Glomerular visceral epithelial cell (primary cell): ENCODE measurements around the gene TUT4.

Experiments
- DNase-seq: peaks from one replicate; pipeline ENCODE4 v3.0.0-alpha.2; 2016; ENCODE audit errors: extremely low spot score

Gene TUT4

DNA sequence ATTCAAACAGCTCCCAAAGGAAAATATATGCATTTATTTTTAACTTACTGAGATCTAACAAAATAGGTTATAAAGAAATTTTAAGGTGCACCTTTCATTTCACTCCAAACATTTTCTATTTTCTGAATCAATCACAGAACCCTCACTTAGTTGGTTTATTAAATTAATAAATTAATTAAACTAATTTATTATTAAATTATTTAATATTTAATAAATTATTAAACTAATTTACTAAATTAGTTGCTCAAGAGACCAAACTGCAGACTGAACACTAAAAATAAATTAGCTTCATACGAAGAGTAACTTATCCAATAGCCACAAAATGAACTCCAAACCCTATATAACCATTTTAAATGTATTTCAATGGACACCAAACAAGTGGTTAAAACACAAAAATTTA is 80.5 kb downstream of the TUT4 start:
- no peak for DNase-seq

DNA sequence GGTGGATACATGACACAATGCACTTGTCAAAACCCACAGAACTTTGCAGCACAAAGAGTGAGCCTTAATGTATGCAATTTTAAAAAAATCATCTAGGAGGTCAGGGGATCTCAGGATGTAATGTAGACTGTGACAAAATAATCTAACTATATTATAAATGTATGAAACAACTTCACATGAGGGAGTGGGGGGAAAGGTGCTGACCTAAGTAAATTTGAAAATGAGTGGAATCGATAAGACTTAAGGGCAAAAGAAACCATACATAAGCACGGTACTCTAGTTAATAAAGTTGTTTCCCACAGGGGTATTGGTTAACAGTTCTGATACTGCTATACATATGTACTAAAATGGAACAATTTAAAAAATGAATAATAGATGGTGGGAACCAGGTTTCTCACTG is 83.8 kb downstream of the TUT4 start:
- no peak for DNase-seq

DNA sequence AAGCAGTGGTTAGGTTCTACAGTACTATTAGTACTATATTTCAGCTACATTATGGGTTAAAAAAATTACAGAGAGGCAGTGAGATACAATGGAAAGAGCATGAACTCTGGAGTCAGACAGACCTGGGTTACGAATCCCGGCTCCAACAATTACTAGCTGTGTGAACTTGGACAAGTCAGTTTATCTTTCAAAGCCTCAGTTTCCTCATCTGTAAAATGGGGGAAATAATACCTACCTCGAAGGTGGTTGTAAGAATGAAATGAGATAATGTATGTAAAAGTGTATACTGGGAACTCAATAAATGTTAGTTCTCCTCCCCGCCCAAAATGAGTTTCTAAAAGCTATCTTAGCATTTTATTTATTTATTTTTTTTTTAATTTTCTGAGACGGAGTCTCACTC is 89.0 kb downstream of the TUT4 start:
- no peak for DNase-seq

DNA sequence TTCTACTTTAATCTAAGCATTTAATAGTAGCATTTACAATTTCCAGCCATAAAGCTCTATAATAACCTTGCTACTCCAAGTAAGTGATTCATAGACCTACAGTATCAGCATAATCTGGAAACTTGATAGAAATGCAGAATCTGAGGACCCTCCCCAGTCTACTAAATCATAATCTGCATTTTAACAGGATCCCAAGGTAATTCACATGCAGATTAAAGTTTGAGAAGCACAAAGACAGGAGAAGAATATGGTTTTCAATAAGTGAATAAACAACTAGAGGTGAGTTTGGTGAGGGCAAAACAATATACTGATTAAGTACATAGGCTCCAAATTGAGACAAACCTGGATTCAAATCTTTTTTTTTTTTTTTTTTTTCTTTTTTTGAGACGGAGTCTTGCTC is 91.1 kb downstream of the TUT4 start:
- DNase-seq: no peak

DNA sequence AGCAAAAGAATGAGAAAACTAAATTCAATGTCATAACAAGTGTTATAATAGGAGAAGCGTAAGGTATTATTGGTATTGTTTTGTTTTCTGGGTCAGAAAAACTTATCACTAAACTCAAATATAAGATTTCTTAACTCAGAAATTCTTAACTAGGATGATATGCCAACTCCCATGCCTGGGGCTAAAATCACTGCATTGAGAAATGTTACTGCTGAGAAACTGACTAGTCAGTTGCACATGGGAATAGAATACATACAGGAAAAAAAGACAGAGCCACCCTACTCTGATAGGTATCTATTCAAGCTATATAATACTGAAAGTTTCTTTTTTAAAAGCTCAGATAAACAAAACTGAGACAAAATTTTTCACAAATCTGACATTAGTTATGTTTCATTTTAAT is 92.2 kb downstream of the TUT4 start:
- DNase-seq: no peak

DNA sequence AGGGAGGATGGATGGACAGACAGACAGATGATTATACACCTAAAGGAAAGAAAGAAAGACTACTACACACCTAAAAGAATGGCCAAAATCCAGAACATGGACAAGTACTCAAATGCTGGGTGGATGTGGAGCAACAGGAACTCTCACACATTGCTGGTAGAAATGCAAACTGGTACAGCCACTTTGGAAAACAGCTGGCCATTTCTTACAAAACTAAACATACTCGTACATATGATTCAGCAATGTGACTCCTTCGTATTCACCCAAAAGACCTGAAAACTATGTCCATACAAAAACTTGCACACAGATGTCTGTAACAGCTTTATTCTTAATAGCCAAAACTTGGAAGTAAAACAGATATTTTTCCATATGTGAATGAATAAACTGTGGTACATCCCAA is 97.2 kb downstream of the TUT4 start:
- no peak for DNase-seq

DNA sequence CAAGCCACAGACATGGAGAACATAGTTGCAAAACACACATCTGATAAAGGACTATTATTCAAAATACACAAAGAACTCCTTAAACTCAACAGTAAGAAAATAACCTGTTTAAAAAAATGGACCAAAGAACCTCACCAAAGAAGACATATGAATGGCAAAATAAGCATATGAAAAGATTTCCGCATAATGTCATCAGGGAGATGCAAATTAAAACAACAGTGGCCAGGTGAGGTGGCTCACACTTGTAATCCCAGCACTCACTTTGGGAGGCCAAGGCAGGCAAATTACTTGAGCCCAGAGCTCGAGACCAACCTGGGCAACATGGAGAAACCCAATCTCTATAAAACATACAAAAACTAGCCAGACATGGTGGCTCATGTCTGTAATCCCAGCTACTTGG is 98.1 kb downstream of the TUT4 start:
- no peak for DNase-seq

DNA sequence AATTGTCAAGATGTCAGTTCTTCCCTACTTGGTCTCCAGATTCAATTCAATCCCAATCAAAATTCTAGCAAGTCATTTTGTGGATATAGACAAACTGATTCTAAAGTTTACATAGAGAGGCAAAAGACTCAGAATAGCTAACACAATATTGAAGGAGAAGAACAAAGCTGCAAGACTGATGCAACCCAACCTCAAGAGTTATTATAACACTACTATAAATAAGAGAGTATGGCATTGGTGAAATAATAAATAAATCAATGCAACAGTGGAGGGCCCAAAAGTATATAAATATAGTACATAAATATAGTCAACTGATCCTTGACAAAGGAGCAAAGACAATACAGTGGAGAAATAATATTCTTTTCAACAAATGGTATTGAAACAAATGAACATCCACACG is 98.8 kb downstream of the TUT4 start:
- no peak for DNase-seq

DNA sequence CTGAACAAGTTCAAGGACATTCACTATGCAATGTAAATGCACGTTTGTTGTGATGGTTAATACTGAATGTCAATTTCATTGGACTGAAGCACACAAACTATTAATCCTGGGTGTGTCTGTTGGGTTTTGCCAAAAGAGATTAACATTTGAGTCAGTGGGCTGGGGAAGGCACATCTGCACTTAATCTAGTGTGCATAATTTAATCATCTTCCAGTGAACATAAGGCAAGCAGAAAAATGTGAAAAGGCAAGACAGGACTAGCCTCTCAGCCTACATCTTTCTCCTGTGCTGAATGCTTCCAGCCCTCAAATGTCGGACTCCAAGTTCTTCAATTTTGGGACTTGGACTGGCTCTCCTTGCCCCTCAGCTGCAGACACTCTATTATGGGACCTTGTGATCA is 108.4 kb downstream of the TUT4 start:
- DNase-seq: no peak

DNA sequence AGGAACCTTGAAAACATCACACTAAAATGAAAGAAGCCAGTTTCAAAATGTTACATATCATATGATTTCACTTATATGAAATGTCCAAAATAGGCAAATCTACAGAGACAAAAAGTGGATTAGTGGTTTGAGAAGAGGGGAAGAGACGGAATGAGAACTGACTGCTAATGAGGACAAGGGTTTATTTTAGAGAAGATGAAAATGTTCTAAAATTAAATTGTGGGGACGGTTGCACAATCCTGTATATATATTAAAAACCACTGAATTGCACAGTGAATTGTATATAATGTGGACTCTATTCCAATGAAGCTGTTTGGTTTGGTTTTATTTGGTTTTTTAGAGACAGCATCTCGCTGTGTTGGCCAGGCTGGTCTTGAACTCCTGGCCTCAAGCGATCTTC is 112.9 kb downstream of the TUT4 start:
- no peak for DNase-seq

DNA sequence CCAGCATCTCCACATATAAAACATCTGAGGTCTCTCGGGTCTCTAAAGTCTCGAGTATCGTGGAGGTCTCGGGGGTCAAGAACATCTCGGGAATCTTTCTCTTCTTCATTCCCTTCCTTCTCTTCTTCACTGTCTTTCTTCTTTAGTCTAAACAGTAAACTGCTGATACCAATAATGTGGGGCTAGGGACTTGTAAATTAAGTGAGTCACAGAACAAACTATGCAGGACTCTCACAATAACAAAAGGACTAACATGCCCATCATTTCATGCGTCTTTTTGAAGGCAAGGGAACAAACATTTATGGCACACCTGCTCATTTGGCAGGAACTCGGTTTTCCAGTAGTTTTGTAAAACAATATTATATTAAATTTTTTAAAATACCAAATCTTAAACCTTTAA is 116.1 kb downstream of the TUT4 start:
- DNase-seq: no peak

DNA sequence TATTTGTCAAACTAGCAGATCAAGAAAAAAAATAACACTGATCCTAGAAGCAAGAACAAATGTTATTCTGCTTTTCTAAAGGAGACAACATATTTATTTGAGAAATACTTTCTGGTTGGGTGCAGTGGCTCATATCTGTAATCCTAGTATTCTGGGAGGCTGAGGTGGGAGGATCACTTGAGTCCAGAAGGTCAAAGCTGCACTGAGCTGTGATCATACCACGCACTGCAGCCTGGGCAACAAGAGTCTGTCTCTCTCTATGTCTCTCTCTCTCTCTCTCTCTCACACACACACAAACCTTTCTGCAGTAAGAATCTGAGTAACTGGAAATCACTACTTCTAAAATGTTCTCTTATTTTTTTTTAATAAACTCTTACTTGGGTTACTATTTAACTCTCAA is 117.2 kb downstream of the TUT4 start:
- DNase-seq: no peak

DNA sequence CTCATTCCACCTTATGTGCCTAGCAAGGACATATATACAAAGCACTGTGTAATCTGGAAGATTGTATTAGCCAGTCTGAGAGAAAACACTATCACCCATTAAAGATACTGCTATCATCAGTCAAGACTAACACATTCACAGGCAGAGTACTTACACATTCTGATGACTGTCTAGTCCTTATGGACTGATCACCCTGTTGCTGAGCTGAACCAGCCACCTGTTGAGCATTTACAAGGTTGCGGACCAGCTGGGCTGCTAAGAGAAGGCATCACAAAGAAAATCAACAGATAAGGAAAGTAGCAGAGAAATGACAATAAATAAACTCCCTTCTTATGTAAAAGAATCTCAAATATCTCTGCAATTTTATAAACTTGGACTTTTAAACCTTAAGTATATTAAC is 117.7 kb downstream of the TUT4 start:
- no peak for DNase-seq

DNA sequence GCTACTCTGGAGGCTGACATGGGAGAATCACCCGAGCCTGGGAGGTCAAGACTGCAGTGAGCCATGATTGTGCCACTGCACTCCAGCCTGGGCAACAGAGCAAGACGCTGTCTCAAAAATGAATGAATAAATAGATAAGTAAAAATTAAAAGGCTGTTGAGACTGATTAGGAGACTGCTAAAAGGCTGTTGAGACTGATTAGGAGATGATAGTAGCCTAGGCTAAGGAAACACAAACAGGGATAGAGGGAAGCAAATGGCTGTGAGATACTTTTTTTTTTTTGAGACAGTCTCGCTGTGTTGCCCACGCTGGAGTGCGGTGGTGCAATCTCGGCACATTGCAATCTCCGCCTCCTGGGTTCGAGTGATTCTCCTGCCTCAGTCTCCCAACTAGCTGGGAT is 120.1 kb downstream of the TUT4 start:
- no peak for DNase-seq

DNA sequence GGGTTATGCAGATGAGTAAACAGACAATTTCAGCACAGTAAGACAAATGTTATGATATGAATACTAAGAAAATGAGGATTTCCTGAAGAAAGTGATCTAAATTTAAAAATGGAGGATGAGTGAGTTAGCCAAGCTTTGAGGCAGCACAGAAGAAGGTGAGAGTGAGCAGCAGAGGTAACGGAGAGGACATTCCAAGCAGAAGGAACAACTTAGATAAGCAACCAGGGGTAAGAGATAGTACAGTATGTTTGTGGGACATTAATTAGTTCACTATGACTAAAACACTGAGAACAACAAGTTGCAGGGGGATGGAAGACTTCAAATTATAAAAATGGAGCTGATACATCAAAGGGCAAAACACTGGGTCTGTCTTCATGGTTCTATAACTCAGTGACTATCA is 125.7 kb downstream of the TUT4 start:
- no peak for DNase-seq

DNA sequence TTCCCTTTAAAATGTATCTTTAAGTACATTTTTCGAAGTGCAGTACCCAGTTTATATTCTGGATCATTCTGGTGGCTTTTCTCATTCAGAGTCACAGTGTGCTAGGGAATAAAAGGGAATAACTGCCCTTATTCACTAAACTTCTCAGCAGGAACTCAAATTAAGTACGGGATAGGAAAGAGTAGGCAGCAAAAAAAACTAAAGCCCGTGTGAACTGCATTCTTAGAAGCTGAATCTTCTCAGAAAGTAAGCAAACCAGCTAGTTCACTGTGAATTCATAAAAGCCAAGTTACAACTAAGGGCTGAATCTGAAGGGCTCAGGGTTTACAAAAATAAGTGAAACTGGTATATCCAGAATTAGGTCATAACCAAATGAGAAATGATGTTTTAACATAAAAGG is 126.5 kb downstream of the TUT4 start:
- DNase-seq: no peak

DNA sequence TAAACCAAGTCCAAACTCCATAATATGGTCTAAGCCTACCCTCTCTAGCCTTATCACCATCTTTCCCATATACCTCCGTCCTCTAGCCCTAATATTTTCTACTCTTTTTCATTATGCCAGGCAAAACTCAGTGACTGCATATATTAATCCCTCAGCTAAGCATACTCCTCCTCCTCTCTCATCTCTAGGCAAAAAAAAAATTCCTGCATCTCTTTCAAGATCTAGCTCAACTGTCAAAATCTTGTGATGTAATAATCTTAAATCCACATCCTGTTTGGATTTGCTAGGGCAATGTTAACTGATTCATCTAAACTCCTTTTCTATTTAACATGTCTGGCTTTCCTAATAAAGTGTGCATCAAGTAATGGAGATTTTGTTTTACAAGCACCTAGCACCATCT is 128.1 kb downstream of the TUT4 start:
- no peak for DNase-seq

DNA sequence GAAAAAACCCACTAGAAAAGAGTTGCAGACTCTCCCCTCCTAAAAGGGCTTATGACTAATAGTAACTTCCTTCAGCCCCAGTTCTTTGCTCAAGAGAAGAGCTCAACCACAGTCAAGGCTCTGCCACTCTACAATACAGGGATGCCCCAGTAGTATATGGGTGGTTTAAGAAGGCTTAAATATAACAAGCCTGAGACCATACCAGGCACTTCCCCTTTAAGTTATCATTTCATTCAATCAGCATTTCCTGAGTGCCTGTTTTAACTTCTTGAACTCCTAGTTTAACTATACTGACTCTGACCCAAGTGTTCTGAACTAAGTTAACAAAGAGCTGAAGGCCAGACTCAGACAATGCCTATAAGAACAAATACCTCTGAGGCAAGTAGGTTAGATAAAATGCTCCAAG is 128.7 kb downstream of the TUT4 start:
- DNase-seq: no peak

DNA sequence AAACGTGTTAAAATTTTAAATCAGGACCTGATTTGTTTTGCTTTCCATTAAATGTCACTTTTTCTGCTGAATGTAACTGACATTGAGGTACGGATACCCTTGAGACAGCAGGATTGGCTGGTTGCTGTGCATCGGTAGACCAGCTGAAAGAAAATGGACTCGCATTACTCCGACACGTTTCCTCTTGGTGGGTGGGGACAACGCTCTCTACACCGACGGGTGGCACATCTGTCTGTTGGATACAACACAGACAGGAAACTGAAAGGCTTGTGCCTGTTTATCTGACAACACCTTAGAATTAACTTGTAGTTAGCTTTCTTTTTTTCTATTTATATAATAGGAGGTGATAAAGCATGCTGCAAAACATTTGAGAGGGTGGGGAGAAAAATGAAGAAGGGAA is 129.1 kb downstream of the TUT4 start:
- no peak for DNase-seq

DNA sequence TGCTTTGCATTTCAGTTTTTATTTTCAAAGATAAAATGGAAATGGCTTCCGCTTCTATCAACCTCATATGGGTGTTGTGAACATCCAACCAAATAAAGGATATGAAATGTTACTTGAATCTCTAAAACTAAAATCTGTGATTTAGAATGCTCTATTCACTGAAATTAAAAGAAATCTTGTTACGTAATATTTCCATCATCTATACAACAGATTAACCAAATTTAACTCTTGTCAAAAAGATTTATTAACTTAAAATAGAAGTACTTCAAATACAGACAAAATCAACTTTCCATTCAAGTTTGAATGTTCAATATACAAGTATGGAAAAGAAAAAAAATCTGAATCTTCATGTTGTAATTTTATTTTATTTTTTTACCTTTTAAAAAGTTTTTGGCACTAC is 129.8 kb downstream of the TUT4 start:
- no peak for DNase-seq

DNA sequence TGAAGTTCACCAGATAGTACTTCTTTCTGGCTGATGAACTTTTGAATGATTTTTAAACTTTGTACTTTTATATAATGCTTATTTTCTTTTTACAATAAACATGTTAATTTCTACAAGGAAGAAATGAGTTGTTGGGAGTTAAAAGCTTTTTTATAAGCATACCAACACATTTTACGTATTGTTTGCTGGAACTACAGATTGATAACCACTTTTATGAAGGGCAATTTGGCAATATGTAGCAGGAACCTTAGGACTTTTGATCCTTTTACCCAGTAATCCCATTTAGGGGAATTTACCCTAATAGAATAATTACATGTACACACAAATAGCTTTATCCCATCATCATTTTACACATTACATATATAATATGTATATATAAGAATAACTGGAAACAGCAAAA is 132.2 kb downstream of the TUT4 start:
- no peak for DNase-seq

DNA sequence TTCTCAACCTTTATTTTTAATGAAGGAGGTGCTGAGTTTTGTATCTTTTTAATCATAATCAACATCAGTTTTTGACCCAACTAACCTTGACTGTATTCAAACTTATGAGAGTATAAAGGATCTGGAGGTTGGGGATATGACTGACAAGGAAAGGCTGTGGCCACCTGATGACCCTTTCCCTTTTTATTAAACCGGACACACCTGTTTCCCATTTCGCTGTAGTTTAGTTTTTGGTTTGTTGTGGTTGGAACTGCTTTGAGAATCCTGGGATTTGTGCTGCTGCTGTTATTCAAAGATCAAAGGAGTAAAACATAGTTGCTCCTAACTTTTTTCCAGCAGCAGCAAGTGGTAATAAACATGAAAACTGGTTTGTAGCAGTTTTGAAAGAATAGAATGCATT is 136.1 kb downstream of the TUT4 start:
- no peak for DNase-seq

DNA sequence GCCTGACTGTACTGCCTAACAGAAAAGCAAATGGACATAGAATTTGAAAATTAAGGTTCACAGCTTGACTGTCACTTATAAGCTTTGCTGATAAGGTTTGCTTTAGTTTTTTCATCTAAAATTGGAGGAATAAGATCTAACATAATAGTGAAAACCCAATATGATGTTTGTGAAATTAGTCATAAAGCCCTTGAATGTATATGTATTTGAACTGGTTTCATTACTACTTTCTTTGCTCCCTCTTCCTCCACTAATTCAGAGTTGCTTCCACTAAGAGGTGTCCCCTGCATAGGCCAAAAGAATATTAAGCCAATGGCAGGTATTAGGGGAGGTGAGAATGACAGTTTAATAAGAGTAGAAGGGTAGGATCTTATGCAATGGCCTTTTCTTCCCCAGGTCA is 137.9 kb downstream of the TUT4 start:
- DNase-seq: no peak

DNA sequence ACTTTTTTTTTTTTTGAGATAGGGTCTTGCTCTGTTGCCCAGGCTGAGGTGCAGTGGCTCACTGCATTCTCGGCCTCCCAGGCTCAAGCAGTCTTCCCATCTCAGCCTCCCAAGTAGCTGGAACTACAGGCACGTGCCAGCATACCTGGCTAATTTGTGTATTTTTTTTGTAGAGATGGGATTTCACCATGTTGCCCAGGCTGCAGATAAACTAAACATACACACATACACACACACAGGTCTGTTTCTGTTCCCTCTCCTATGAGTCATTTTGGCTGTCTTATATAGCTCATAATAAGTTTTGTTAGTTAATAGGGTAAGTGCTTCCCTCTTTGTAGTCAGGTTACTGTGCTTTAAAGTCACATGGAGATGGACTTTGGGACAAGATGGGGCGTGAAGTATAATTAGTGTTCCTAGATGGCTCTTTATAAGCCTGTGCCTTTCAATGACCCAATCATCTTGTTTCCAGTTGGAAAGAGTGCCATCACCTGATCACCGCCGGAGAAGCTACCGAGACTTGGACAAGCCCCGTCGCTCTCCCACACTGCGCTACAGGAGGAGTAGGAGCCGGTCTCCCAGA is 139.4 kb downstream of the TUT4 start:
- DNase-seq: no peak

DNA sequence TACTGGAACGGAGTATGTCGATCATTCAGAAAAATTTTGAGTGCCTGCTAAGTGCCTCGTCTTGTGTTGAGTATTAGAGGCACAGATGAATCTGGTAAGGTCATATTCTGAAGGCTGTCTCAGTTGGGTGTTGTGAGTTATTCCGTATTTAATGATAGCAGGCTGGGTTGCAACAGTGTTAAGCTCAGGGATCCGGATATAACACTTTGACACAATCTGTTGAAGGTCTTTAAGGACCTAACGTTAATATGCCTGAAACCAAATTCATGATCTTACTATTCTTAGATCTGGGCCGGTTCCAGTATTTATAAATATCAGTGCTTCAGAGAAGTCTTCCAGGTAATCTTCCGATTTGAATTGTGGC is 147.9 kb downstream of the TUT4 start:
- DNase-seq: no peak
